ENCODE results near the gene CTIF. TPM values are rescaled to one million over a fixed set of nuclear protein-coding genes. Genes with fewer than 3 reads are reported as not detected.

The CTIF gene
- polyA plus RNA-seq, 1 donor from 2014 or later, result 50.2 TPM

DNA sequence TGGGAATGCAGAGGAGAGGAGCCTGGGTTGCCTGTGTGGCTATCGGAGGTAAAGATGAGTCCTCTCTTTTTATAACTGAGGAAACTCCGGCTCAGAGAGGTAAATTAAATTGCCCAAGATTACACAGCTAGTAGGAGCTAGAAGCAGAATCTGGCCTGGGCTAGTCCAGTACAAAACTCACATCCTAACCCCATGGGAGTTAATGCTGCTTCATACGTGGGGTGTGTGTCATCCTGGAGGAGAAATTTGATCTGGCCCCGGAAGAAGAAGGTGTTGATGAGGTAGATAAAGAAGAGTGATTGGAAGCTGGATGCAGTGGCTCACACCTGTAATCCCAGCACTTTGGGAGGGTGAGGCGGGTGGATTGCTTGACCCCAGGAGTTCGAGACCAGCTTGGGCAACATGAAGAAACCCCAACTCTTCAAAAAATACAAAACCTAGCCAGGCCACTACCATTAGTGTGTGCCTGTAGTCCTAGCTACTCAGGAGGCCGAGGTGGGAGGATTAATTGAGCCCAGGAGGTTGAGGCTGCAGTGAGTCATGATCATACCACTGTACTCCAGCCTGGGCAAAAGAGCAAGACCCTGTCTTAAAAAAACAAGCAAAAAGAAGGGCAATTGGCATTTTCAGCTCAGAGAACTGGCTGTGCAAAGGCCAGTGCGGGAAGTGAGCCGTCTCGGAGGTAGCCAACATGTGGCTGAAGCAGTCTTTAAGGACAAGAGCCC lies 33.7 kb downstream of the CTIF start:
- H3K4me3 ChIP-seq (ENCODE audit: low read length), result no peak overlapping the region
- no peak overlapping the region for H3K27ac ChIP-seq (ENCODE audit: low read length)
- no peak for TF ChIP-seq SMC3 (conservative IDR thresholded peaks at IDR 0.05; ENCODE audit: poor library complexity)
- no peak for TF ChIP-seq TAF1 (IDR thresholded peaks at IDR 0.05; ENCODE audit: low read depth)
- no peak for TF ChIP-seq EZH2 (IDR thresholded peaks at IDR 0.05; ENCODE audit: borderline replicate concordance, insufficient read depth, low read length, poor library complexity, severe bottlenecking)
- TF ChIP-seq, protein P1, sequence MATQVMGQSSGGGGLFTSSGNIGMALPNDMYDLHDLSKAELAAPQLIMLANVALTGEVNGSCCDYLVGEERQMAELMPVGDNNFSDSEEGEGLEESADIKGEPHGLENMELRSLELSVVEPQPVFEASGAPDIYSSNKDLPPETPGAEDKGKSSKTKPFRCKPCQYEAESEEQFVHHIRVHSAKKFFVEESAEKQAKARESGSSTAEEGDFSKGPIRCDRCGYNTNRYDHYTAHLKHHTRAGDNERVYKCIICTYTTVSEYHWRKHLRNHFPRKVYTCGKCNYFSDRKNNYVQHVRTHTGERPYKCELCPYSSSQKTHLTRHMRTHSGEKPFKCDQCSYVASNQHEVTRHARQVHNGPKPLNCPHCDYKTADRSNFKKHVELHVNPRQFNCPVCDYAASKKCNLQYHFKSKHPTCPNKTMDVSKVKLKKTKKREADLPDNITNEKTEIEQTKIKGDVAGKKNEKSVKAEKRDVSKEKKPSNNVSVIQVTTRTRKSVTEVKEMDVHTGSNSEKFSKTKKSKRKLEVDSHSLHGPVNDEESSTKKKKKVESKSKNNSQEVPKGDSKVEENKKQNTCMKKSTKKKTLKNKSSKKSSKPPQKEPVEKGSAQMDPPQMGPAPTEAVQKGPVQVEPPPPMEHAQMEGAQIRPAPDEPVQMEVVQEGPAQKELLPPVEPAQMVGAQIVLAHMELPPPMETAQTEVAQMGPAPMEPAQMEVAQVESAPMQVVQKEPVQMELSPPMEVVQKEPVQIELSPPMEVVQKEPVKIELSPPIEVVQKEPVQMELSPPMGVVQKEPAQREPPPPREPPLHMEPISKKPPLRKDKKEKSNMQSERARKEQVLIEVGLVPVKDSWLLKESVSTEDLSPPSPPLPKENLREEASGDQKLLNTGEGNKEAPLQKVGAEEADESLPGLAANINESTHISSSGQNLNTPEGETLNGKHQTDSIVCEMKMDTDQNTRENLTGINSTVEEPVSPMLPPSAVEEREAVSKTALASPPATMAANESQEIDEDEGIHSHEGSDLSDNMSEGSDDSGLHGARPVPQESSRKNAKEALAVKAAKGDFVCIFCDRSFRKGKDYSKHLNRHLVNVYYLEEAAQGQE (IDR thresholded peaks at IDR 0.05; ENCODE audit: borderline replicate concordance), result no peak
- TF ChIP-seq MXI1 (conservative IDR thresholded peaks at IDR 0.05; ENCODE audit: poor library complexity, severe bottlenecking), result no peak
- TF ChIP-seq EP300 (conservative IDR thresholded peaks at IDR 0.05; ENCODE audit: poor library complexity, severe bottlenecking), result no peak
- no peak for TF ChIP-seq RAD21 (conservative IDR thresholded peaks at IDR 0.05)
- TF ChIP-seq, protein P2, sequence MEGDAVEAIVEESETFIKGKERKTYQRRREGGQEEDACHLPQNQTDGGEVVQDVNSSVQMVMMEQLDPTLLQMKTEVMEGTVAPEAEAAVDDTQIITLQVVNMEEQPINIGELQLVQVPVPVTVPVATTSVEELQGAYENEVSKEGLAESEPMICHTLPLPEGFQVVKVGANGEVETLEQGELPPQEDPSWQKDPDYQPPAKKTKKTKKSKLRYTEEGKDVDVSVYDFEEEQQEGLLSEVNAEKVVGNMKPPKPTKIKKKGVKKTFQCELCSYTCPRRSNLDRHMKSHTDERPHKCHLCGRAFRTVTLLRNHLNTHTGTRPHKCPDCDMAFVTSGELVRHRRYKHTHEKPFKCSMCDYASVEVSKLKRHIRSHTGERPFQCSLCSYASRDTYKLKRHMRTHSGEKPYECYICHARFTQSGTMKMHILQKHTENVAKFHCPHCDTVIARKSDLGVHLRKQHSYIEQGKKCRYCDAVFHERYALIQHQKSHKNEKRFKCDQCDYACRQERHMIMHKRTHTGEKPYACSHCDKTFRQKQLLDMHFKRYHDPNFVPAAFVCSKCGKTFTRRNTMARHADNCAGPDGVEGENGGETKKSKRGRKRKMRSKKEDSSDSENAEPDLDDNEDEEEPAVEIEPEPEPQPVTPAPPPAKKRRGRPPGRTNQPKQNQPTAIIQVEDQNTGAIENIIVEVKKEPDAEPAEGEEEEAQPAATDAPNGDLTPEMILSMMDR (IDR thresholded peaks at IDR 0.05; ENCODE audit: poor library complexity, severe bottlenecking), result no peak
- TF ChIP-seq POLR2AphosphoS5 (IDR thresholded peaks at IDR 0.05), result no peak
- no peak overlapping the region for H3K9ac ChIP-seq (ENCODE audit: low read length)
- peaks cover 33% of the 10 kb centered on the region for H3K79me2 ChIP-seq (replicated peaks; ENCODE audit: insufficient read depth, low read length)
- no peaks in the 10 kb centered on the region for H3K9me3 ChIP-seq (ENCODE audit: low read length)
- H3F3A ChIP-seq (ENCODE audit: insufficient read depth, low read length, poor library complexity, severe bottlenecking), result no peaks in the 10 kb centered on the region
- no peak overlapping the region for H2AFZ ChIP-seq (ENCODE audit: low read depth, low read length)
- H4K20me1 ChIP-seq (ENCODE audit: insufficient read depth), result no peaks in the 10 kb centered on the region
- H3K9me2 ChIP-seq (ENCODE audit: insufficient read depth, low read length), result no peaks in the 10 kb centered on the region
- no peaks in the 10 kb centered on the region for H3K27me3 ChIP-seq (ENCODE audit: insufficient read depth, low read depth, low read length)
- no peak overlapping the region for H3K4me2 ChIP-seq (ENCODE audit: low read length)
- H3K36me3 ChIP-seq (ENCODE audit: insufficient read depth, low read length), result peaks cover 8% of the 10 kb centered on the region

DNA sequence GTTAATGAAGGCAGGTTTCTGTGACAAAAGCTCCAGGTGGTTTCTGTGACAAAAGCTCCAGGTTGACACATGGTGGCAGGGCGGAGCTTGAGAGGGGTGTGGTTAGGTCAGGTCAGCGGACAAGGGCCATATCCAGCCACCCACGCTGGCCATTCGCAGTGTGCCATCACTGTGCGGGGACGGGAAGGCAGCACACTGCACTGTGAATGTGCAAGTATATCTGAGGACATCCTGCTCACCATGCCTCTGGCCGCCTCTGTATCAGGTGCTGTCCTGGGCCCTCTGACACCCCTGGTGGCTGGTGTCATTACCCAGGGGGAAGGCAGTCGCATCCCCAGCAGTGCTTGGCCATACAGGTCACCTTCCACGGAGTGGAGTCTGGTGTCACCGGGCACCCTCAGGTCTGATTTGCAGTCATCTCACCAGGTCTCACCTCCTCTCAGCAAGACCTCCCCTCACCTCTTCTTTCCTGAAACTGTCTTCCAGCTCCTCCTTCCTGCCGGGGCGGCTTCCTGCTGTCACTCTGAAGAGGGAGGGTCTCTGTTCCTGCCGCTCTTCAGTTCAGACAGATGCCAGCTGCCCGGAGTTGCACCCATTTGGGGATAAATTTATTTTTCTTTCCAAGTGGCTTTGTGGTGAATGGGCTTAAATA lies 34.9 kb downstream of the CTIF start:
- TF ChIP-seq MXI1 (conservative IDR thresholded peaks at IDR 0.05; ENCODE audit: poor library complexity, severe bottlenecking) (no peak), SMC3 (conservative IDR thresholded peaks at IDR 0.05; ENCODE audit: poor library complexity) (no peak), POLR2AphosphoS5 (IDR thresholded peaks at IDR 0.05) (no peak), RAD21 (conservative IDR thresholded peaks at IDR 0.05) (no peak), TAF1 (IDR thresholded peaks at IDR 0.05; ENCODE audit: low read depth) (no peak), EZH2 (IDR thresholded peaks at IDR 0.05; ENCODE audit: borderline replicate concordance, insufficient read depth, low read length, poor library complexity, severe bottlenecking) (no peak), EP300 (conservative IDR thresholded peaks at IDR 0.05; ENCODE audit: poor library complexity, severe bottlenecking) (no peak)
- TF ChIP-seq, protein P2 (IDR thresholded peaks at IDR 0.05; ENCODE audit: poor library complexity, severe bottlenecking), result no peak
- TF ChIP-seq, protein P1 (IDR thresholded peaks at IDR 0.05; ENCODE audit: borderline replicate concordance), result no peak
- Histone ChIP-seq H3K79me2 (replicated peaks; ENCODE audit: insufficient read depth, low read length) (peaks cover 39% of the 10 kb centered on the region), H4K20me1 (ENCODE audit: insufficient read depth) (no peaks in the 10 kb centered on the region), H3K36me3 (ENCODE audit: insufficient read depth, low read length) (peaks cover 8% of the 10 kb centered on the region), H3K9ac (ENCODE audit: low read length) (no peak overlapping the region), H3F3A (ENCODE audit: insufficient read depth, low read length, poor library complexity, severe bottlenecking) (no peaks in the 10 kb centered on the region), H3K4me2 (ENCODE audit: low read length) (no peak overlapping the region), H3K9me2 (ENCODE audit: insufficient read depth, low read length) (no peaks in the 10 kb centered on the region), H3K27me3 (ENCODE audit: insufficient read depth, low read depth, low read length) (no peaks in the 10 kb centered on the region), H3K4me3 (ENCODE audit: low read length) (no peak overlapping the region), H2AFZ (ENCODE audit: low read depth, low read length) (no peak overlapping the region), H3K27ac (ENCODE audit: low read length) (no peak overlapping the region), H3K9me3 (ENCODE audit: low read length) (no peaks in the 10 kb centered on the region)

Measured in neural cell (in vitro differentiated cells).